ENCODE results near the gene WNT7B.

WNT7B gene

GRCh38 chr22:45892681-45893461, 84.1 kb downstream of the WNT7B start:
- DNase-seq (ENCODE audit: insufficient read length, low spot score) (no peak), FAIRE-seq (no peak)
- no peak for TF ChIP-seq POLR2A (IDR thresholded peaks at IDR 0.05; ENCODE audit: low read depth, low read length)

DNA sequence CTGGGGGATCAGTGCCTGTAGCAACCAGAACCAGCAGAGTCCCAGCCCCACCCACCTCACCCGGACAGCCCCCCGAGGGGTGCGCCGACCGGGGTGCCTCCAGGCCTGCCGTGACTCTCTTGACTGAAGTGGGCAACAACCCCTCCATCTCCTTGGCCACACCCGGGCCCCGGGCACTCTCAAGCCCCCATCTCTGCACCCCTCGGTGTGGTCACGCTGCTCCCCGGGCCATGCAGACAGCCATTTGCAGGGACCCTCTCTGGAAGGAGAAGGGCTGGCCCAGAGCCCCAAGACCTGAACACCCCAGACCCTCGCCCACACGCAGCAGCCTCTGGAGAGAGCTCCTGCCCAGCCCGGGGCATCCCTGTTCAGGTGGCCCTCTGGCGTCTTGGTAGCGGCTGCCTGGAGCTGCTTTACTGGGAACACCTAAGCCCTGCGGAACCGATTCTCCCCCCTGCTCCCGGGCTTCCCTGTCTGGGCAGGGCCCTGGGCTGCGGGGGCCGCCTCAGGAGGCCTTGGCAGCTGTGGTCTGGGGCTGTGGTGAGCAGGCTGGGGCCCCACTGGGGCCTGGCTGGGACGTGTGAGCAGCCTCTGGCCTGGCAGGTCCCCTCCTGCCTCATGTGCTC, 84.9 kb downstream of the WNT7B start:
- TF ChIP-seq POLR2A (IDR thresholded peaks at IDR 0.05; ENCODE audit: low read depth, low read length): no peak
- DNase-seq (ENCODE audit: insufficient read length, low spot score): no peak
- FAIRE-seq: no peak

GRCh38 chr22:45891471-45891995, 85.4 kb downstream of the WNT7B start:
- FAIRE-seq (no peak), DNase-seq (ENCODE audit: insufficient read length, low spot score) (no peak)
- TF ChIP-seq POLR2A (IDR thresholded peaks at IDR 0.05; ENCODE audit: low read depth, low read length): no peak

- FAIRE-seq: no peak
- TF ChIP-seq POLR2A (IDR thresholded peaks at IDR 0.05; ENCODE audit: low read depth, low read length): no peak
- DNase-seq (ENCODE audit: insufficient read length, low spot score): no peak
Observed at GRCh38 chr22:45891021-45891421, 85.9 kb downstream of the WNT7B start.

DNA sequence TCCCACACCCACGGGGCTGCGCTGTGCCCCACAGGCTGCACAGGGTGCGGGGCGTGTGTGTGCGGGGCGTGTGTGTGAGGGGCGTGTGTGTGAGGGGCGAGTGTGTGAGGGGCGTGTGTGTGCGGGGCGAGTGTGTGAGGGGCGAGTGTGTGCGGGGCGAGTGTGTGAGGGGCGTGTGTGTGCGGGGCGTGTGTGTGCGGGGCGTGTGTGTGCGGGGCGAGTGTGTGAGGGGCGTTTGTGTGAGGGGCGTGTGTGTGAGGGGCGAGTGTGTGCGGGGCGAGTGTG, 86.7 kb downstream of the WNT7B start:
- DNase-seq (ENCODE audit: insufficient read length, low spot score) (no peak), FAIRE-seq (no peak)
- TF ChIP-seq POLR2A (IDR thresholded peaks at IDR 0.05; ENCODE audit: low read depth, low read length): no peak

- FAIRE-seq: no peak
- no peak for DNase-seq (ENCODE audit: insufficient read length, low spot score)
- TF ChIP-seq POLR2A (IDR thresholded peaks at IDR 0.05; ENCODE audit: low read depth, low read length): no peak
Observed at GRCh38 chr22:45889539-45890350, 87.2 kb downstream of the WNT7B start.

- FAIRE-seq (no peak), DNase-seq (ENCODE audit: insufficient read length, low spot score) (no peak)
- no peak for TF ChIP-seq POLR2A (IDR thresholded peaks at IDR 0.05; ENCODE audit: low read depth, low read length)
Observed at GRCh38 chr22:45889093-45889538, 87.8 kb downstream of the WNT7B start.

GRCh38 chr22:45888221-45889092, 88.5 kb downstream of the WNT7B start:
- no peak for TF ChIP-seq POLR2A (IDR thresholded peaks at IDR 0.05; ENCODE audit: low read depth, low read length)
- DNase-seq (ENCODE audit: insufficient read length, low spot score) (no peak), FAIRE-seq (no peak)

DNA sequence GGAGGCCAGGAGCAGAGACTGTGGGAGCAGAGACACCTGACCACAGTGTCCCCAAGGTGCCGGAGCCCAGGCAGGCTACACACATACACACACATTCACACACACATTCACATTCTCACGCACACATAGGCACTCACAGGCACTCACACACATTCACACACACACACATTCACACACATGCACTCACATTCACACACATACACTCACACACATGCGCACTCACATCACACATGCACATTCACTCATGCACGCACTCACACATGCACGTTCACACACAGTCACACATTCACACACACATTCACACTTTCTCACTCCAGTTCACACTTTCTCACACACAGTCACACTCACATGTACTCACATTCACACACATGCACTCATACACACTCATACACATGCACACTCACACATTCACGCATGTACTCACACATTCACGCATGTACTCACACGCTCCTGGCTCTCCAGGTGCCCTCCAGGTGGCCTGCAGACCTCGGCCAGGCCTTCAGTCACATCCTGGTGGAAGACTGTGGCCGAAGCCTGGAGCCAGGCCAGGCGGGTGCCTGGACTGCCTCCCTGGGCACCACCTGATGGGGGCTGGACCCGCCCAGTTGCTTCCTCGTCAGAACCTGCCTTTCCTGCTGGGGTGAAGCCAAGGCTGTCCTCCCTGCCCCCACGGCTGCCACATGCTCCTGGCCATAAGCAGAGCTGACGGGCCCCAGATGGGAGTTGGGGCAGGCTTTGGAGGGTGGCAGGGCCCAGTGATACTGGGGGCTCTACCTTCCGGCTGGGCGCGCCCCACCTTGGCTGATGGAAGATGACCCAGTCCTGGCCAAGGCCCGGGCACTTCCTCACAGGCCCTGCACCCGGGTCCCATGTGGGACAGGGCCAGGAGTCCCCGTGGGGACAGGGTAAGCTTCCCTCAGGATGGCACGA, 89.5 kb downstream of the WNT7B start:
- FAIRE-seq (no peak), DNase-seq (ENCODE audit: insufficient read length, low spot score) (no peak)
- TF ChIP-seq POLR2A (IDR thresholded peaks at IDR 0.05; ENCODE audit: low read depth, low read length): no peak

DNA sequence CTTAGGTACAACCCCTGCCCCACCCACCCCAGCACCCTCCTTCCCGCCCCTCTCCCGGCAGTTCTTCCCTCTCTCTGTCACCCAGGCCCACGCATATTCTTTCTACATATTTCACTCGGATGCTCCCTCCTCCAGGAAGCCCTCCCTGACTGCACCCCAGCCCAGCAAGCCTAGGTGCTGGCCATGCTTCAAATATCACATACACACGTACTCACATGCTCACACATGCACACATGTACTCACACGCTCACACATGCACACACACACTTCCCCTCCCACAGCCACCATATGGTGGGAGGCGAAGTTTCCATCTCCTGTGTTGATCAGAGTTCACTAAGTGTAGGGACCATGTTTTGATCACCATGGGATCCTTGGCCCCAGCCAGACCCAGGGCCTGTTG, 90.4 kb downstream of the WNT7B start:
- DNase-seq (ENCODE audit: insufficient read length, low spot score) (no peak), FAIRE-seq (no peak)
- no peak for TF ChIP-seq POLR2A (IDR thresholded peaks at IDR 0.05; ENCODE audit: low read depth, low read length)

DNA sequence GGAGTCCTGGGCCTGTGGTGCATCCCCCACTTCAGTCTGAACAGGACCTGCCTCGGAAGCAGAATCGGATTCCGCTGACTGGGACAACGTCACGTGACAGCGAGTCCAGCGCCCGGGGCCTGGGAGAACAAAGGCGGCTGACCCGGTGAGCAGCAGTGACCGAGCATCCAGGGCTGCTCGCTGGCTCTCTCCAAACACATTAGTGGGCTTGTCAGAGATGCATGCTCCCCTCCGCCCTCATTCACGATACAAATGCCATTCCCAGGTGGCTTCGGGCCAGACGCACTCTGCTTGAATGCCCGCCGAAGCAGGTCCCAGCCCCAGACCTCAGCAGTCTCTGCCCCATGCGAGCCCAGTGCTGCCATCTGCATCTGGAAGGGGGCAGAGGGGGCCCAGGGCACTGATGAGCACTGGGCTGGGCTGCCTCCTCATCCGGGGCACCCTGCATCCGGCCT, 91.0 kb downstream of the WNT7B start:
- DNase-seq (ENCODE audit: insufficient read length, low spot score) (no peak), FAIRE-seq (no peak)
- TF ChIP-seq POLR2A (IDR thresholded peaks at IDR 0.05; ENCODE audit: low read depth, low read length): no peak

DNA sequence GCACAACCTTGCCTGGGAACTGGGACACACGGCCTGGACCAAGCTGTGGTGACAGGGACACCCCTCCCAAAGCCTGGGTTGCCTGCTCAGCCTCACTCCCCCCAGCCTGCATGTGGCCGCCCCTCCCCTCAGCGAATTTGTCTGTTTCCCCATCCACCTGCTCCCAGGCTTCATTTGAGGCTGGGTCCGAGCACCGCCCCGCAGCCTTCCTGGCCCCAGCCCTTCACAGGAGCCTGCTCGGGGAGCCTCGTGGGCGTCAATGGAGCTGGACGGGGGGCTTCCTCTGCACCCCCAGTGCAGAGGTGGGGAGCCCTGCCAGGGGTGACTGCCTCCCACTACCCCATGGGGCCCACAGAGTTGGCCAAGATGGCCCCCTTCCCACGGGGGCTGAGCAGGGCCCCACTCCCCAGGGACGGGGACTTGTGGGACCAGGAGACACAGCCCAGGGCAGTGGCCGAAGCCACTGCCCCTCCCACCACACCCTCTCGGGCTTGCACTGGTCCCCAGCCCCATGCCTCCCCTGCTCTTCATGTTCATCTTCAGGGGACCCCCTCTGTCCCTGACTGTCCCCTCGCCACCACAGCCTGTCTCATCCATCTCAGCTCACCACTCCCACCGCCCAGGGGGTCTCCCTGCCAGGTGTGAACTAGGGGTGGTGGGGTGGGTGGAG, 91.7 kb downstream of the WNT7B start:
- DNase-seq (ENCODE audit: insufficient read length, low spot score) (no peak), FAIRE-seq (no peak)
- no peak for TF ChIP-seq POLR2A (IDR thresholded peaks at IDR 0.05; ENCODE audit: low read depth, low read length)

All from H54 (cell line).